H1 (cell line): ENCODE measurements around the gene USP3.

Experiments
- CHD2 ChIP-seq: IDR thresholded peaks from 2 replicates; pipeline ENCODE4 v1.6.1; 2012; ENCODE audit warnings: low read length, improper control_type of control experiment
- CTCF ChIP-seq, 3 experiments: IDR thresholded peaks; 1 replicate in 2 of 3; 2 replicates in 1 of 3; pipeline versions ENCODE4 v1.5.1 to v1.6.1; 2011; ENCODE audit warnings: low read length in 3 of 3, mild to moderate bottlenecking in 3 of 3, inconsistent platforms in 2 of 3, low read depth in 1 of 3, moderate library complexity in 1 of 3; ENCODE audit not compliant: insufficient read depth in 1 of 3; ENCODE audit errors: control extremely low read depth in 1 of 3
- EP300 ChIP-seq, 2 experiments: IDR thresholded peaks; 1 replicate in 1 of 2; 2 replicates in 1 of 2; pipeline ENCODE4 v1.6.1; 2011 to 2012; ENCODE audit warnings: low read depth in 2 of 2, low read length in 2 of 2, mild to moderate bottlenecking in 2 of 2, borderline replicate concordance in 1 of 2, inconsistent platforms in 1 of 2, moderate library complexity in 1 of 2
- EZH2 ChIP-seq: fragments of 200-600 bp; sonication (generic); IDR thresholded peaks from 2 replicates; pipeline ENCODE4 v1.7.1; 2012; ENCODE audit warnings: low read depth, mild to moderate bottlenecking, moderate library complexity, low read length, inconsistent platforms; ENCODE audit not compliant: severe bottlenecking
- FOSL1 ChIP-seq: IDR thresholded peaks from 2 replicates; pipeline ENCODE4 v1.6.1; 2011; ENCODE audit warnings: mild to moderate bottlenecking, low read depth, low read length, moderate library complexity; ENCODE audit not compliant: insufficient read depth
- GABPA ChIP-seq: IDR thresholded peaks from 2 replicates; pipeline ENCODE4 v1.6.1; 2011; ENCODE audit warnings: mild to moderate bottlenecking, low read length, moderate library complexity, borderline replicate concordance; ENCODE audit not compliant: insufficient read depth
- HDAC2 ChIP-seq, 2 experiments: fragments of 300-600 bp in 1 of 2; sonication (generic) in 1 of 2; IDR thresholded peaks; 2 replicates each; pipeline ENCODE4 v1.6.1; 2011 to 2012; ENCODE audit warnings: low read depth in 2 of 2, low read length in 2 of 2, mild to moderate bottlenecking in 2 of 2, moderate library complexity in 2 of 2, borderline replicate concordance in 1 of 2, inconsistent platforms in 1 of 2
- NRF1 ChIP-seq: IDR thresholded peaks from 2 replicates; pipeline ENCODE4 v1.6.1; 2011; ENCODE audit warnings: mild to moderate bottlenecking, low read depth, low read length, improper control_type of control experiment
- POLR2A ChIP-seq, 2 experiments: IDR thresholded peaks; 1 replicate in 1 of 2; 2 replicates in 1 of 2; pipeline ENCODE4 v1.6.1; 2011; ENCODE audit warnings: low read depth in 2 of 2, low read length in 2 of 2, mild to moderate bottlenecking in 2 of 2; ENCODE audit errors: control extremely low read depth in 1 of 2
- TBP ChIP-seq: IDR thresholded peaks from 2 replicates; pipeline ENCODE4 v1.6.1; 2011; ENCODE audit warnings: low read depth, low read length, improper control_type of control experiment
- USF2 ChIP-seq: IDR thresholded peaks from 2 replicates; pipeline ENCODE4 v1.6.1; 2011; ENCODE audit warnings: low read length, improper control_type of control experiment

GRCh38 chr15:63532307-63532744, 27.9 kb downstream of the USP3 start:
- TF ChIP-seq EZH2 (no peak), EP300 (IDR thresholded peaks at IDR 0.05; ENCODE audit: borderline replicate concordance in 1 of 2, low read depth in 2 of 2, low read length in 2 of 2) (no peak), POLR2A (IDR thresholded peaks at IDR 0.05; ENCODE audit: control extremely low read depth in 1 of 2, low read depth in 2 of 2, low read length in 2 of 2) (no peak), CTCF (IDR thresholded peaks at IDR 0.05; ENCODE audit: control extremely low read depth in 1 of 3, insufficient read depth in 1 of 3, low read depth in 1 of 3, low read length in 3 of 3) (no peak), CHD2 (no peak), GABPA (no peak), TBP (no peak), HDAC2 (IDR thresholded peaks at IDR 0.05; ENCODE audit: borderline replicate concordance in 1 of 2, low read depth in 2 of 2, low read length in 2 of 2) (no peak), FOSL1 (no peak), USF2 (no peak), NRF1 (no peak)
